A549 (cell line): ENCODE measurements around the gene UNC79.

Source experiments
- EP300 ChIP-seq, 2 experiments: fragments of >200 bp; sonication (Bioruptor Twin); formaldehyde crosslinking; IDR thresholded peaks; 2 replicates in 1 of 2; 3 replicates in 1 of 2; pipeline ENCODE4 v1.6.1; 2016 to 2017
- JUN ChIP-seq, 2 experiments: fragments of >200 bp; sonication (Bioruptor Twin); formaldehyde crosslinking; IDR thresholded peaks; 2 replicates in 1 of 2; 3 replicates in 1 of 2; pipeline ENCODE4 v1.6.1; 2016 to 2017
- MAFK ChIP-seq: fragments of 450-650 bp; IDR thresholded peaks from 2 replicates; pipeline ENCODE4 v1.6.1; 2014; ENCODE audit not compliant: partially characterized antibody
- NFE2L2 ChIP-seq: fragments of 150-350 bp; conservative IDR thresholded peaks from 2 replicates; pipeline ENCODE4 v1.6.1; 2014; ENCODE audit warnings: low read length
- POLR2A ChIP-seq: IDR thresholded peaks from 2 replicates; pipeline ENCODE4 v1.6.1; 2012; ENCODE audit warnings: mild to moderate bottlenecking, low read length
- TF ChIP-seq, protein P1 (sequence below): fragments of >200 bp; sonication (Bioruptor Twin); formaldehyde crosslinking; IDR thresholded peaks from 3 replicates; pipeline ENCODE4 v1.5.1; 2016
- TF ChIP-seq, protein P2 (sequence below): IDR thresholded peaks from 2 replicates; pipeline ENCODE4 v1.6.1; 2012
- TF ChIP-seq, protein P3 (sequence below): fragments of 450-650 bp; IDR thresholded peaks from 2 replicates; pipeline ENCODE4 v1.6.1; 2014; ENCODE audit warnings: antibody characterized with exemption

DNA sequence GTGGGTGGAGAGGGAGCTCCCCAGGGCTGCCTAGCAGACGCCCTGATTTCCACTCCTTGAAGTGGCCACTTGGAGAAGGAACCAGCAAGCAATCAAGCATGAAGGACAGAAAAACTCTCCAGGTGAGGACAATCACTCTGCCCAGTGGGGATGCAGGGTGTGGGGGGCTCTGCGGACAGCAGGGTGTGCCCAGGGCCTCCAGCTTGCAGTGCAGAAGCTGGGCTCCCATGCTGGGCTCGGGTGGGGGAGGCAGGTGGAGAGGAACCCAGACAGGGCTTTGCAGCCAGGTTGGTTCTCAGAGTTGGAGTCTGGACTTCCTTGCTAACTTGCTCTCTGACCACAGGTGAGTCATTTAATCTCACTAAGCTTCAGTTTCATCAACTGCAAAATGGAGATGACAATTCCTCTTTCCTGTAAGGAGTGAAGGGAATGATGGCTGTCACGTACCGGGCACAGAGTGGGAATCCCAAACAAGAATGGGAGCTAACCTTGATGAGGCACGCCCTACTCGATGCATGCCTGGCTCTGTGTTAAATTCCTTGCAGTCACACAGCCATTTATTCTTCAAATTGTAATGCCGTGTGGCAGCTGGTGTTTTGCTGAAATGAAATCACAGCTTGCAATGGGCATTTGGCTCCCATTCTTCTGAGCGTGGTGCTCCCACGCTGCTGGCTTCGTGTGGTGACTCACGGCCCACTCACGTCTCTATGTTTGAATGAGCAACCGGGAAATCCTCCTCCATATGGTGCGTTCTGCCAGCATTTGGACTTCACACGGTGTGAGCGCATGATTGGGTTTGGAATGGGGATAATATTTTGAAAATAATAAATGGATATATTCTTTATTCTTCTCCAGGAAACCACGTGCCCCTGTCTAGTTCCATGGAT, 282.3 kb downstream of the UNC79 start:
- TF ChIP-seq EP300 (IDR thresholded peaks at IDR 0.05) (no peak), NFE2L2 (no peak), MAFK (no peak), JUN (IDR thresholded peaks at IDR 0.05) (no peak), POLR2A (no peak)
- TF ChIP-seq, protein P1, sequence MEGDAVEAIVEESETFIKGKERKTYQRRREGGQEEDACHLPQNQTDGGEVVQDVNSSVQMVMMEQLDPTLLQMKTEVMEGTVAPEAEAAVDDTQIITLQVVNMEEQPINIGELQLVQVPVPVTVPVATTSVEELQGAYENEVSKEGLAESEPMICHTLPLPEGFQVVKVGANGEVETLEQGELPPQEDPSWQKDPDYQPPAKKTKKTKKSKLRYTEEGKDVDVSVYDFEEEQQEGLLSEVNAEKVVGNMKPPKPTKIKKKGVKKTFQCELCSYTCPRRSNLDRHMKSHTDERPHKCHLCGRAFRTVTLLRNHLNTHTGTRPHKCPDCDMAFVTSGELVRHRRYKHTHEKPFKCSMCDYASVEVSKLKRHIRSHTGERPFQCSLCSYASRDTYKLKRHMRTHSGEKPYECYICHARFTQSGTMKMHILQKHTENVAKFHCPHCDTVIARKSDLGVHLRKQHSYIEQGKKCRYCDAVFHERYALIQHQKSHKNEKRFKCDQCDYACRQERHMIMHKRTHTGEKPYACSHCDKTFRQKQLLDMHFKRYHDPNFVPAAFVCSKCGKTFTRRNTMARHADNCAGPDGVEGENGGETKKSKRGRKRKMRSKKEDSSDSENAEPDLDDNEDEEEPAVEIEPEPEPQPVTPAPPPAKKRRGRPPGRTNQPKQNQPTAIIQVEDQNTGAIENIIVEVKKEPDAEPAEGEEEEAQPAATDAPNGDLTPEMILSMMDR, result no peak
- TF ChIP-seq, protein P2, sequence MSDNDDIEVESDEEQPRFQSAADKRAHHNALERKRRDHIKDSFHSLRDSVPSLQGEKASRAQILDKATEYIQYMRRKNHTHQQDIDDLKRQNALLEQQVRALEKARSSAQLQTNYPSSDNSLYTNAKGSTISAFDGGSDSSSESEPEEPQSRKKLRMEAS, result no peak
- TF ChIP-seq, protein P3, sequence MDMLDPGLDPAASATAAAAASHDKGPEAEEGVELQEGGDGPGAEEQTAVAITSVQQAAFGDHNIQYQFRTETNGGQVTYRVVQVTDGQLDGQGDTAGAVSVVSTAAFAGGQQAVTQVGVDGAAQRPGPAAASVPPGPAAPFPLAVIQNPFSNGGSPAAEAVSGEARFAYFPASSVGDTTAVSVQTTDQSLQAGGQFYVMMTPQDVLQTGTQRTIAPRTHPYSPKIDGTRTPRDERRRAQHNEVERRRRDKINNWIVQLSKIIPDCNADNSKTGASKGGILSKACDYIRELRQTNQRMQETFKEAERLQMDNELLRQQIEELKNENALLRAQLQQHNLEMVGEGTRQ, result no peak
